T47D (cell line): ENCODE results near the gene CACNA1D.
A peak's percentile ranks its signal among the peaks of the same experiment; 100 is the strongest.
"Not testable (repeated sequence)": the region's sequence is repeated elsewhere in the genome, so short reads cannot be mapped to it uniquely, and the experiment has no call there.

Experiments used
- DNase-seq, 2 experiments: peaks; one replicate each; pipeline versions ENCODE4 v3.0.0 to v3.0.0-alpha.2; 2011 to 2012; ENCODE audit warnings: low read depth in 1 of 2, low spot score in 1 of 2
- JUND ChIP-seq: IDR thresholded peaks from 2 replicates; pipeline ENCODE4 v1.6.1; 2012; ENCODE audit warnings: low read depth
- in situ Hi-C: cut with HindIII; loops from 2 replicates; pipeline ENCODE4 v1.10.0; 2016; ENCODE audit warnings: low sequenced_read_pairs, low pct_unique_long_range_greater_than_20kb

CACNA1D gene

GRCh38 chr3:53547327-53547726 is 52.9 kb downstream of the CACNA1D start:
- no peak for TF ChIP-seq JUND
- DNase-seq, result no peak
- in situ Hi-C loops, result no loop called here

- no peak for TF ChIP-seq JUND
- in situ Hi-C loops, result no loop called here
- DNase-seq, result no peak
These were observed 55.7 kb downstream of the CACNA1D start for GRCh38 chr3:53550005-53550620.

GRCh38 chr3:53551324-53551723 is 56.9 kb downstream of the CACNA1D start:
- peak in 1 of 2 experiments; percentile 61 for DNase-seq
- in situ Hi-C loops, result no loop called here

GRCh38 chr3:53552730-53553129 is 58.3 kb downstream of the CACNA1D start:
- no peak for TF ChIP-seq JUND
- no peak for DNase-seq
- in situ Hi-C loops, result no loop called here

More at GRCh38 chr3:53551324-53551723, 56.9 kb downstream of the CACNA1D start:
- TF ChIP-seq JUND, result no peak

- in situ Hi-C loops, result no loop called here
- no peak for TF ChIP-seq JUND
- DNase-seq, result no peak
These were observed 58.8 kb downstream of the CACNA1D start for GRCh38 chr3:53553200-53553599.

- in situ Hi-C loops, result no loop called here
- no peak for DNase-seq
- no peak for TF ChIP-seq JUND
These were observed 60.2 kb downstream of the CACNA1D start for GRCh38 chr3:53554559-53555067.

GRCh38 chr3:53555068-53555588 is 60.7 kb downstream of the CACNA1D start:
- in situ Hi-C loops, result no loop called here
- DNase-seq, result no peak

GRCh38 chr3:53566461-53567145 is 72.2 kb downstream of the CACNA1D start:
- TF ChIP-seq JUND, result peak; percentile 83
- DNase-seq, result peak; percentile 13 to 82
- in situ Hi-C loops, result no loop called here

More at GRCh38 chr3:53555068-53555588, 60.7 kb downstream of the CACNA1D start:
- no peak for TF ChIP-seq JUND

GRCh38 chr3:53570081-53570480 is 75.7 kb downstream of the CACNA1D start:
- in situ Hi-C loops, result no loop called here
- peak; percentile 10; the same call in 1 of the 2 replicates for TF ChIP-seq JUND
- DNase-seq, result no peak

GRCh38 chr3:53570709-53571108 is 76.3 kb downstream of the CACNA1D start:
- DNase-seq, result peak in 1 of 2 experiments; percentile 83
- TF ChIP-seq JUND, result no peak
- in situ Hi-C loops, result no loop called here

- peak in 1 of 2 experiments; percentile 49 for DNase-seq
- in situ Hi-C loops, result no loop called here
- no peak for TF ChIP-seq JUND
These were observed 76.9 kb downstream of the CACNA1D start for GRCh38 chr3:53571264-53571663.

- DNase-seq, in situ Hi-C loops: not testable (repeated sequence)
These were observed 77.8 kb downstream of the CACNA1D start for GRCh38 chr3:53572184-53572583.

- in situ Hi-C loops, result no loop called here
- TF ChIP-seq JUND, result no peak
- DNase-seq, result no peak
These were observed 83.1 kb downstream of the CACNA1D start for GRCh38 chr3:53577506-53577905.
